ENCODE data around the gene ZNF792. TPM values are rescaled to one million over a fixed set of nuclear protein-coding genes. Genes with fewer than 3 reads are reported as not detected.
"Not testable (repeated sequence)": the region's sequence is repeated elsewhere in the genome, so short reads cannot be mapped to it uniquely, and the experiment has no call there.

The ZNF792 gene
- total RNA-seq, 1 donor from 2014 or later = 7.0 TPM

- Mint-ChIP-seq H3K4me3 (no peak overlapping the region), H3K36me3 (peaks cover 2% of the 10 kb centered on the region), H3K4me1 (peaks cover 4% of the 10 kb centered on the region), H3K27ac (no peak overlapping the region), H3K27me3 (ENCODE audit: insufficient read depth, low read depth) (peaks cover 15% of the 10 kb centered on the region), H3K9me3 (peaks cover 39% of the 10 kb centered on the region)
- Histone ChIP-seq H3K27ac (no peak overlapping the region), H3K9me3 (ENCODE audit: low read depth) (no peaks in the 10 kb centered on the region), H2AFZ (replicated peaks) (no peak overlapping the region), H3K79me2 (ENCODE audit: low read depth) (no peaks in the 10 kb centered on the region), H3F3A (ENCODE audit: low read depth) (no peaks in the 10 kb centered on the region), H4K20me1 (ENCODE audit: low read depth) (no peaks in the 10 kb centered on the region), H3K4me1 (no peaks in the 10 kb centered on the region), H3K4me2 (no peak overlapping the region), H3K27me3 (no peaks in the 10 kb centered on the region), H3K36me3 (no peaks in the 10 kb centered on the region), H3K4me3 (no peak overlapping the region), H3K9ac (no peak overlapping the region)
- TF ChIP-seq CTCF (IDR thresholded peaks at IDR 0.05) = no peak
- no peak for TF ChIP-seq EZH2phosphoT487 (IDR thresholded peaks at IDR 0.05)
- no peak for TF ChIP-seq EZH2 (IDR thresholded peaks at IDR 0.05)
- no peak for DNase-seq (ENCODE audit: low spot score)
Measured at GRCh38 chr19:34969721-34970120, 5.7 kb upstream of the ZNF792 start.

- peaks cover 11% of the 10 kb centered on the region for H3K27me3 Mint-ChIP-seq (ENCODE audit: insufficient read depth, low read depth)
- Histone ChIP-seq H3K36me3 (no peaks in the 10 kb centered on the region), H2AFZ (replicated peaks) (no peak overlapping the region), H4K20me1 (ENCODE audit: low read depth) (no peaks in the 10 kb centered on the region), H3F3A (ENCODE audit: low read depth) (no peaks in the 10 kb centered on the region), H3K4me1 (no peaks in the 10 kb centered on the region), H3K27ac (no peak overlapping the region), H3K27me3 (peaks cover 12% of the 10 kb centered on the region), H3K9me3 (ENCODE audit: low read depth) (no peaks in the 10 kb centered on the region), H3K4me3 (no peak overlapping the region), H3K9ac (no peak overlapping the region), H3K4me2 (no peak overlapping the region), H3K79me2 (ENCODE audit: low read depth) (no peaks in the 10 kb centered on the region)
- peaks cover 41% of the 10 kb centered on the region for H3K9me3 Mint-ChIP-seq
- peaks cover 6% of the 10 kb centered on the region for H3K36me3 Mint-ChIP-seq
- peaks cover 8% of the 10 kb centered on the region for H3K4me1 Mint-ChIP-seq
- H3K4me3 Mint-ChIP-seq = no peak overlapping the region
- no peak overlapping the region for H3K27ac Mint-ChIP-seq
- no peak for DNase-seq (ENCODE audit: low spot score)
- TF ChIP-seq CTCF (IDR thresholded peaks at IDR 0.05) = no peak
Measured at GRCh38 chr19:34967551-34967950, 3.5 kb upstream of the ZNF792 start.

- H3K27ac Mint-ChIP-seq; H3K27ac ChIP-seq; H3K36me3 ChIP-seq; H3F3A ChIP-seq (ENCODE audit: low read depth); H3K79me2 ChIP-seq (ENCODE audit: low read depth); DNase-seq (ENCODE audit: low spot score); H2AFZ ChIP-seq (replicated peaks); H4K20me1 ChIP-seq (ENCODE audit: low read depth); H3K9ac ChIP-seq; H3K4me3 ChIP-seq; H3K4me1 ChIP-seq; H3K9me3 ChIP-seq (ENCODE audit: low read depth); H3K4me2 ChIP-seq: not testable (repeated sequence)
- H3K27me3 ChIP-seq = peaks cover 13% of the 10 kb centered on the region
- Mint-ChIP-seq H3K9me3 (peaks cover 56% of the 10 kb centered on the region), H3K27me3 (ENCODE audit: insufficient read depth, low read depth) (peaks cover 11% of the 10 kb centered on the region), H3K4me3 (peak overlapping the region; percentile 65), H3K36me3 (peaks cover 15% of the 10 kb centered on the region), H3K4me1 (peaks cover 12% of the 10 kb centered on the region)
Measured at GRCh38 chr19:34965505-34965904, 1.5 kb upstream of the ZNF792 start.

GRCh38 chr19:34964598-34964997 lies 569 bp upstream of the ZNF792 start:
- peak overlapping the region; percentile 94 for H3K4me2 ChIP-seq
- H3K4me3 Mint-ChIP-seq = peak overlapping the region; percentile 81
- H3K36me3 ChIP-seq = no peaks in the 10 kb centered on the region

More at GRCh38 chr19:34964598-34964997, 569 bp upstream of the ZNF792 start:
- H3K27ac Mint-ChIP-seq = no peak overlapping the region
- H4K20me1 ChIP-seq (ENCODE audit: low read depth) = no peaks in the 10 kb centered on the region
- no peak for TF ChIP-seq EZH2 (IDR thresholded peaks at IDR 0.05)
- no peak for TF ChIP-seq CTCF (IDR thresholded peaks at IDR 0.05)
- no peak for TF ChIP-seq EZH2phosphoT487 (IDR thresholded peaks at IDR 0.05)
- peak overlapping the region; percentile 93 for H3K4me3 ChIP-seq
- H3K27me3 Mint-ChIP-seq (ENCODE audit: insufficient read depth, low read depth) = peaks cover 9% of the 10 kb centered on the region
- H3F3A ChIP-seq (ENCODE audit: low read depth) = no peaks in the 10 kb centered on the region
- no peak overlapping the region for H3K9ac ChIP-seq
- no peaks in the 10 kb centered on the region for H3K4me1 ChIP-seq
- H3K4me1 Mint-ChIP-seq = peaks cover 12% of the 10 kb centered on the region
- no peaks in the 10 kb centered on the region for H3K79me2 ChIP-seq (ENCODE audit: low read depth)
- H3K27ac ChIP-seq = no peak overlapping the region
- DNase-seq (ENCODE audit: low spot score) = no peak
- peaks cover 55% of the 10 kb centered on the region for H3K9me3 Mint-ChIP-seq
- H3K9me3 ChIP-seq (ENCODE audit: low read depth) = no peaks in the 10 kb centered on the region
- no peak overlapping the region for H2AFZ ChIP-seq (replicated peaks)
- peaks cover 13% of the 10 kb centered on the region for H3K27me3 ChIP-seq
- peaks cover 23% of the 10 kb centered on the region for H3K36me3 Mint-ChIP-seq

All from neural progenitor cell (in vitro differentiated cells).